NT2/D1 (cell line): ENCODE data around the gene NACC2.

Experiments
- DNase-seq: peaks from one replicate; pipeline ENCODE4 v3.0.0-alpha.2; 2011; ENCODE audit warnings: low read depth, low spot score
- H3K27me3 ChIP-seq: 2 replicates; pipeline ENCODE4 v1.6.0; 2011; ENCODE audit warnings: mild to moderate bottlenecking; ENCODE audit not compliant: insufficient read length, insufficient read depth
- H3K36me3 ChIP-seq: 2 replicates; pipeline ENCODE4 v1.6.1; 2011; ENCODE audit warnings: mild to moderate bottlenecking, low read length, mixed read lengths; ENCODE audit not compliant: insufficient read depth, insufficient read length
- H3K4me1 ChIP-seq: 2 replicates; pipeline ENCODE4 v1.5.1; 2011; ENCODE audit not compliant: insufficient read depth, insufficient read length
- H3K4me3 ChIP-seq: 2 replicates; pipeline ENCODE4 v1.5.1; 2011; ENCODE audit warnings: low read depth; ENCODE audit not compliant: insufficient read length
- H3K9ac ChIP-seq: 2 replicates; pipeline ENCODE4 v1.6.0; 2011; ENCODE audit warnings: low read depth; ENCODE audit not compliant: insufficient read length
- H3K9me3 ChIP-seq: 2 replicates; pipeline ENCODE4 v1.5.1; 2011; ENCODE audit warnings: mild to moderate bottlenecking, low read length; ENCODE audit not compliant: insufficient read depth
- SUZ12 ChIP-seq: IDR thresholded peaks from 2 replicates; pipeline ENCODE4 v1.6.1; 2011; ENCODE audit not compliant: insufficient read length, insufficient read depth; ENCODE audit errors: extremely low read depth
- YY1 ChIP-seq: IDR thresholded peaks from 2 replicates; pipeline ENCODE4 v1.6.1; 2011; ENCODE audit not compliant: insufficient read length, insufficient read depth
- ZNF274 ChIP-seq: IDR thresholded peaks from 2 replicates; pipeline ENCODE4 v1.6.1; 2011; ENCODE audit warnings: mild to moderate bottlenecking, low read depth, low read length

Gene NACC2

GRCh38 chr9:135993765-135994500 lies 101.2 kb downstream of the NACC2 start:
- H3K9me3 ChIP-seq = no peaks in the 10 kb centered on the region
- no peak overlapping the region for H3K4me3 ChIP-seq
- H3K9ac ChIP-seq = peak overlapping the region; percentile 87
- no peaks in the 10 kb centered on the region for H3K36me3 ChIP-seq
- DNase-seq = no peak
- no peak for TF ChIP-seq YY1
- no peak for TF ChIP-seq SUZ12
- TF ChIP-seq ZNF274 = no peak
- H3K4me1 ChIP-seq = peaks cover 35% of the 10 kb centered on the region
- no peaks in the 10 kb centered on the region for H3K27me3 ChIP-seq

GRCh38 chr9:135993409-135993742 lies 101.7 kb downstream of the NACC2 start:
- Histone ChIP-seq H3K9ac (peak overlapping the region; percentile 87), H3K9me3 (no peaks in the 10 kb centered on the region)

GRCh38 chr9:135992486-135993408 lies 102.3 kb downstream of the NACC2 start:
- H3K9ac ChIP-seq = peak overlapping the region; percentile 87
- H3K36me3 ChIP-seq = no peaks in the 10 kb centered on the region
- H3K27me3 ChIP-seq = no peaks in the 10 kb centered on the region
- TF ChIP-seq ZNF274 = no peak
- TF ChIP-seq YY1 = no peak
- no peak for TF ChIP-seq SUZ12
- peak; percentile 64 for DNase-seq
- no peaks in the 10 kb centered on the region for H3K9me3 ChIP-seq
- peak overlapping the region; percentile 33 for H3K4me3 ChIP-seq
- H3K4me1 ChIP-seq = peaks cover 39% of the 10 kb centered on the region

More at GRCh38 chr9:135993409-135993742, 101.7 kb downstream of the NACC2 start:
- H3K4me1 ChIP-seq = peaks cover 36% of the 10 kb centered on the region
- no peak for DNase-seq
- H3K4me3 ChIP-seq = peak overlapping the region; percentile 6
- H3K27me3 ChIP-seq = no peaks in the 10 kb centered on the region
- TF ChIP-seq YY1 (no peak), ZNF274 (no peak), SUZ12 (no peak)
- no peaks in the 10 kb centered on the region for H3K36me3 ChIP-seq

- H3K36me3 ChIP-seq = no peaks in the 10 kb centered on the region
- H3K9ac ChIP-seq = peak overlapping the region; percentile 16
- no peaks in the 10 kb centered on the region for H3K27me3 ChIP-seq
- no peak for DNase-seq
- no peak for TF ChIP-seq ZNF274
- TF ChIP-seq SUZ12 = no peak
- no peak for TF ChIP-seq YY1
- no peaks in the 10 kb centered on the region for H3K9me3 ChIP-seq
- H3K4me1 ChIP-seq = peaks cover 37% of the 10 kb centered on the region
- no peak overlapping the region for H3K4me3 ChIP-seq
These were observed 103.3 kb downstream of the NACC2 start for GRCh38 chr9:135991771-135992170.

- H3K9me3 ChIP-seq = no peaks in the 10 kb centered on the region
- H3K4me3 ChIP-seq = no peak overlapping the region
- no peak overlapping the region for H3K9ac ChIP-seq
- no peak for TF ChIP-seq SUZ12
- no peak for TF ChIP-seq ZNF274
- no peak for TF ChIP-seq YY1
- DNase-seq = peak; percentile 92
- H3K4me1 ChIP-seq = peaks cover 37% of the 10 kb centered on the region
- no peaks in the 10 kb centered on the region for H3K27me3 ChIP-seq
- no peaks in the 10 kb centered on the region for H3K36me3 ChIP-seq
These were observed 104.3 kb downstream of the NACC2 start for GRCh38 chr9:135990468-135991429.

- H3K4me3 ChIP-seq = no peak overlapping the region
- no peaks in the 10 kb centered on the region for H3K27me3 ChIP-seq
- H3K4me1 ChIP-seq = peaks cover 36% of the 10 kb centered on the region
- H3K9me3 ChIP-seq = no peaks in the 10 kb centered on the region
- TF ChIP-seq SUZ12 (no peak), ZNF274 (no peak), YY1 (no peak)
- no peaks in the 10 kb centered on the region for H3K36me3 ChIP-seq
- H3K9ac ChIP-seq = no peak overlapping the region
- DNase-seq = no peak
These were observed 105.2 kb downstream of the NACC2 start for GRCh38 chr9:135989722-135990467.
